Panc1 (cell line): ENCODE measurements around the gene ADCY3. TPM values are rescaled to one million over a fixed set of nuclear protein-coding genes. Genes with fewer than 3 reads are reported as not detected.

ENCODE experiments used
- ATAC-seq: fragments of 200-7000 bp; cut with Tn5 transposase; 2 replicates; pipeline ENCODE4 v1.9.1; 2020; ENCODE audit warnings: mild to moderate bottlenecking, moderate library complexity
- BruUV-seq: library from RNA; stranded (reverse); fragments of 400-500 nt; replicated peaks from 2 replicates; lab custom pipeline; 2021; lab: Mats Ljungman, UMichigan
- CTCF ChIA-PET: fragments of 300-600 bp; sonication (Branson Sonifier 250); formaldehyde crosslinking; loops from one replicate; lab custom pipeline; 2022; ENCODE audit warnings: antibody characterized with exemption; lab: Charles Lee
- POLR2A ChIA-PET: fragments of 300-600 bp; sonication (Branson Sonifier 250); formaldehyde crosslinking; loops from one replicate; lab custom pipeline; 2022; ENCODE audit warnings: antibody characterized with exemption; lab: Charles Lee
- DNase-seq: peaks from one replicate; pipeline ENCODE4 v3.0.0-alpha.2; 2010; ENCODE audit warnings: low read depth, low spot score
- H3K27ac ChIP-seq: 2 replicates; pipeline ENCODE4 v1.5.1; 2011; ENCODE audit warnings: mild to moderate bottlenecking, low read length, inconsistent platforms
- H3K27me3 ChIP-seq: fragments of 200-500 bp; sonication (Bioruptor generic); 2 replicates; pipeline ENCODE4 v1.6.0; 2014; ENCODE audit warnings: low read length, inconsistent platforms; ENCODE audit not compliant: control insufficient read depth, insufficient read depth
- H3K36me3 ChIP-seq: fragments of 200-500 bp; sonication (Bioruptor generic); 2 replicates; pipeline ENCODE4 v1.5.1; 2014; ENCODE audit warnings: inconsistent platforms, mild to moderate bottlenecking, low read length, moderate library complexity; ENCODE audit not compliant: control insufficient read depth, insufficient read depth
- H3K4me1 ChIP-seq: 2 replicates; pipeline ENCODE4 v1.5.1; 2011; ENCODE audit warnings: inconsistent platforms, mild to moderate bottlenecking, low read length, moderate library complexity; ENCODE audit not compliant: control insufficient read depth, insufficient read depth
- H3K4me3 ChIP-seq, 2 experiments: 2 replicates each; pipeline ENCODE4 v1.5.1; 2011 to 2012; ENCODE audit warnings: low read depth in 2 of 2, low read length in 2 of 2, mild to moderate bottlenecking in 2 of 2, inconsistent platforms in 1 of 2, moderate library complexity in 1 of 2
- H3K9me3 ChIP-seq: fragments of 200-500 bp; sonication (Bioruptor generic); 2 replicates; pipeline ENCODE4 v1.5.1; 2014; ENCODE audit warnings: low read depth, mild to moderate bottlenecking, inconsistent platforms, low read length, moderate library complexity; ENCODE audit not compliant: control insufficient read depth, insufficient read depth
- CTCF ChIP-seq: fragments of 450-650 bp; IDR thresholded peaks from 2 replicates; pipeline ENCODE4 v1.5.1; 2017; ENCODE audit warnings: mild to moderate bottlenecking
- POLR2AphosphoS5 ChIP-seq: IDR thresholded peaks from 2 replicates; pipeline ENCODE4 v1.6.1; 2012; ENCODE audit warnings: mild to moderate bottlenecking, low read depth, low read length, moderate library complexity
- SIN3A ChIP-seq: IDR thresholded peaks from 2 replicates; pipeline ENCODE4 v1.6.1; 2012; ENCODE audit warnings: low read depth, mild to moderate bottlenecking, low read length, moderate library complexity, borderline replicate concordance; ENCODE audit not compliant: insufficient read depth
- TCF7L2 ChIP-seq: IDR thresholded peaks from 2 replicates; pipeline ENCODE4 v1.6.1; 2011; ENCODE audit warnings: mild to moderate bottlenecking, low read depth, low read length, inconsistent platforms
- in situ Hi-C: cut with HindIII; loops from 2 replicates; pipeline ENCODE4 v1.10.0; 2016; ENCODE audit warnings: low sequenced_read_pairs, low pct_unique_long_range_greater_than_20kb
- intact Hi-C: fragments of 100-400 bp; cut with micrococcal nuclease; formaldehyde crosslinking; loops from one replicate; pipeline ENCODE4 v1.10.0; 2022; ENCODE audit not compliant: unreplicated experiment
- total RNA-seq: library from RNA; stranded (reverse); gene quantifications from one replicate; pipeline ENCODE4 v1.2.1, GENCODE V29; 2021; ENCODE audit not compliant: unreplicated experiment
- TF ChIP-seq, protein P1 (sequence below), 2 experiments: IDR thresholded peaks; 2 replicates each; pipeline ENCODE4 v1.6.1; 2011 to 2012; ENCODE audit warnings: low read depth in 2 of 2, control low read depth in 1 of 2, low read length in 1 of 2, mild to moderate bottlenecking in 1 of 2, moderate library complexity in 1 of 2; ENCODE audit not compliant: insufficient read depth in 1 of 2

The ADCY3 gene
- total RNA-seq, 1 experiment from 2014 or later: 34.1 TPM

- POLR2A ChIA-PET: no interaction called here
- Histone ChIP-seq H3K4me1 (no peaks in the 10 kb centered on the region), H3K4me3 (no peak overlapping the region), H3K27ac (no peak overlapping the region), H3K27me3 (no peaks in the 10 kb centered on the region), H3K36me3 (no peaks in the 10 kb centered on the region), H3K9me3 (no peaks in the 10 kb centered on the region)
- no peak for TF ChIP-seq CTCF
- TF ChIP-seq, protein P1, sequence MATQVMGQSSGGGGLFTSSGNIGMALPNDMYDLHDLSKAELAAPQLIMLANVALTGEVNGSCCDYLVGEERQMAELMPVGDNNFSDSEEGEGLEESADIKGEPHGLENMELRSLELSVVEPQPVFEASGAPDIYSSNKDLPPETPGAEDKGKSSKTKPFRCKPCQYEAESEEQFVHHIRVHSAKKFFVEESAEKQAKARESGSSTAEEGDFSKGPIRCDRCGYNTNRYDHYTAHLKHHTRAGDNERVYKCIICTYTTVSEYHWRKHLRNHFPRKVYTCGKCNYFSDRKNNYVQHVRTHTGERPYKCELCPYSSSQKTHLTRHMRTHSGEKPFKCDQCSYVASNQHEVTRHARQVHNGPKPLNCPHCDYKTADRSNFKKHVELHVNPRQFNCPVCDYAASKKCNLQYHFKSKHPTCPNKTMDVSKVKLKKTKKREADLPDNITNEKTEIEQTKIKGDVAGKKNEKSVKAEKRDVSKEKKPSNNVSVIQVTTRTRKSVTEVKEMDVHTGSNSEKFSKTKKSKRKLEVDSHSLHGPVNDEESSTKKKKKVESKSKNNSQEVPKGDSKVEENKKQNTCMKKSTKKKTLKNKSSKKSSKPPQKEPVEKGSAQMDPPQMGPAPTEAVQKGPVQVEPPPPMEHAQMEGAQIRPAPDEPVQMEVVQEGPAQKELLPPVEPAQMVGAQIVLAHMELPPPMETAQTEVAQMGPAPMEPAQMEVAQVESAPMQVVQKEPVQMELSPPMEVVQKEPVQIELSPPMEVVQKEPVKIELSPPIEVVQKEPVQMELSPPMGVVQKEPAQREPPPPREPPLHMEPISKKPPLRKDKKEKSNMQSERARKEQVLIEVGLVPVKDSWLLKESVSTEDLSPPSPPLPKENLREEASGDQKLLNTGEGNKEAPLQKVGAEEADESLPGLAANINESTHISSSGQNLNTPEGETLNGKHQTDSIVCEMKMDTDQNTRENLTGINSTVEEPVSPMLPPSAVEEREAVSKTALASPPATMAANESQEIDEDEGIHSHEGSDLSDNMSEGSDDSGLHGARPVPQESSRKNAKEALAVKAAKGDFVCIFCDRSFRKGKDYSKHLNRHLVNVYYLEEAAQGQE (IDR thresholded peaks at IDR 0.05; ENCODE audit: insufficient read depth in 1 of 2, low read depth in 2 of 2, low read length in 1 of 2): no peak
- TF ChIP-seq TCF7L2: no peak
- TF ChIP-seq POLR2AphosphoS5: no peak
- TF ChIP-seq SIN3A: no peak
- no TSS peak for BruUV-seq
- intact Hi-C loops (no loop called here), in situ Hi-C loops (no loop called here)
- DNase-seq: no peak
- CTCF ChIA-PET: interaction anchor here (0.6 kb wide), 1 partner anchor 398 kb away, joined by 13 read pairs; no protein-coding TSS in a partner anchor
- no peak for ATAC-seq
Observed at GRCh38 chr2:24912523-24912922, 7.5 kb downstream of the ADCY3 start.

- intact Hi-C loops (no loop called here), in situ Hi-C loops (no loop called here)
- ChIA-PET CTCF (no interaction called here), POLR2A (no interaction called here)
- no TSS peak for BruUV-seq
- H3K36me3 ChIP-seq: no peaks in the 10 kb centered on the region
- H3K4me1 ChIP-seq: no peaks in the 10 kb centered on the region
- H3K27ac ChIP-seq: no peak overlapping the region
- H3K9me3 ChIP-seq: no peaks in the 10 kb centered on the region
- H3K27me3 ChIP-seq: no peaks in the 10 kb centered on the region
- no peak for ATAC-seq
- DNase-seq: no peak
- TF ChIP-seq TCF7L2: no peak
- TF ChIP-seq SIN3A: no peak
- no peak for TF ChIP-seq POLR2AphosphoS5
- TF ChIP-seq, protein P1 (IDR thresholded peaks at IDR 0.05; ENCODE audit: insufficient read depth in 1 of 2, low read depth in 2 of 2, low read length in 1 of 2): no peak
- TF ChIP-seq CTCF: no peak
- no peak overlapping the region for H3K4me3 ChIP-seq
Observed at GRCh38 chr2:24910245-24910644, 9.8 kb downstream of the ADCY3 start.
